Keratinocyte (primary cell): ENCODE data around the gene SMARCA4. TPM values are rescaled to one million over a fixed set of nuclear protein-coding genes. Genes with fewer than 3 reads are reported as not detected.

Experiments
- DNase-seq: peaks from one replicate; pipeline ENCODE4 v3.0.0-alpha.2; 2011; ENCODE audit warnings: low read depth, missing footprints, low spot score
- FAIRE-seq: peaks from 2 replicates; lab custom pipeline; 2011; peaks lifted over from hg19 to GRCh38; lab: Jason Lieb, UNC
- H2AFZ ChIP-seq: 2 replicates; pipeline ENCODE4 v1.6.0; 2012; ENCODE audit warnings: low read length, control low read depth, inconsistent platforms; ENCODE audit not compliant: control insufficient read depth
- H3K27ac ChIP-seq: 2 replicates; pipeline ENCODE4 v1.5.1; 2011; ENCODE audit warnings: low read length; ENCODE audit not compliant: control insufficient read depth, insufficient read depth
- H3K27me3 ChIP-seq: 3 replicates; pipeline ENCODE4 v1.6.0; 2011; ENCODE audit warnings: low read length; ENCODE audit not compliant: control insufficient read depth, insufficient read depth; ENCODE audit errors: extremely low read depth
- H3K36me3 ChIP-seq, 2 experiments: 2 replicates in 1 of 2; 3 replicates in 1 of 2; pipeline ENCODE4 v1.5.1; 2011; ENCODE audit warnings: low read length in 2 of 2, mild to moderate bottlenecking in 1 of 2; ENCODE audit not compliant: control insufficient read depth in 2 of 2, insufficient read depth in 2 of 2; ENCODE audit errors: extremely low read depth in 1 of 2
- H3K4me1 ChIP-seq: 3 replicates; pipeline ENCODE4 v1.5.1; 2011; ENCODE audit warnings: low read length; ENCODE audit not compliant: control insufficient read depth, insufficient read depth; ENCODE audit errors: extremely low read depth
- H3K4me2 ChIP-seq: 3 replicates; pipeline ENCODE4 v1.6.0; 2011; ENCODE audit warnings: low read depth, low read length; ENCODE audit not compliant: control insufficient read depth, insufficient read depth; ENCODE audit errors: extremely low read depth
- H3K4me3 ChIP-seq, 3 experiments: fragments of 200-600 bp in 1 of 3; sonication (generic) in 1 of 3; 2 replicates in 2 of 3; 3 replicates in 1 of 3; pipeline ENCODE4 v1.5.1; 2011 to 2016; ENCODE audit warnings: low read length in 3 of 3, mild to moderate bottlenecking in 3 of 3, control low read depth in 2 of 3, inconsistent platforms in 1 of 3, low read depth in 1 of 3, mixed read lengths in 1 of 3, mixed run types in 1 of 3, moderate library complexity in 1 of 3; ENCODE audit not compliant: control insufficient read depth in 2 of 3, insufficient read depth in 2 of 3; ENCODE audit errors: extremely low read depth in 1 of 3
- H3K79me2 ChIP-seq: 2 replicates; pipeline ENCODE4 v1.6.0; 2012; ENCODE audit warnings: low read length; ENCODE audit not compliant: control insufficient read depth, insufficient read depth
- H3K9ac ChIP-seq: 3 replicates; pipeline ENCODE4 v1.6.0; 2011; ENCODE audit warnings: low read length; ENCODE audit not compliant: control insufficient read depth, insufficient read depth; ENCODE audit errors: extremely low read depth
- H3K9me1 ChIP-seq: 3 replicates; pipeline ENCODE4 v1.6.0; 2011; ENCODE audit warnings: low read length; ENCODE audit not compliant: control insufficient read depth, insufficient read depth; ENCODE audit errors: extremely low read depth
- H3K9me3 ChIP-seq: 2 replicates; pipeline ENCODE4 v1.5.1; 2012; ENCODE audit warnings: low read depth, low read length; ENCODE audit not compliant: control insufficient read depth
- H4K20me1 ChIP-seq: 3 replicates; pipeline ENCODE4 v1.6.0; 2011; ENCODE audit warnings: low read length; ENCODE audit not compliant: control insufficient read depth, insufficient read depth; ENCODE audit errors: extremely low read depth
- EZH2 ChIP-seq: IDR thresholded peaks from one replicate; pipeline ENCODE4 v1.6.1; 2012; ENCODE audit warnings: inconsistent platforms, mild to moderate bottlenecking, low read length, moderate library complexity
- dilution Hi-C: fragments of 300-500 bp; cut with MboI; formaldehyde crosslinking; loops from one replicate; pipeline ENCODE4 v1.7.0; 2020; ENCODE audit warnings: low sequenced_read_pairs; ENCODE audit not compliant: extremely low pct_ligation_motif_present
- polyA plus RNA-seq, 5 experiments: library from polyadenylated mRNA; depleted of rRNA in 3 of 5; stranded (reverse) in 3 of 5; stranded (forward) in 1 of 5; unstranded in 1 of 5; fragments of >200 nt; gene quantifications; 1 replicate in 1 of 5; 2 replicates in 3 of 5; 3 replicates in 1 of 5; pipeline versions ENCODE4 v1.2.1 to v1.2.3, GENCODE V29; 2011 to 2012; ENCODE audit warnings: missing spikeins in 2 of 5, low read depth in 1 of 5, low replicate concordance in 1 of 5
- TF ChIP-seq, protein P1 (sequence below), 3 experiments: IDR thresholded peaks in 1 of 3; conservative IDR thresholded peaks in 1 of 3; optimal IDR thresholded peaks in 1 of 3; 2 replicates in 2 of 3; 3 replicates in 1 of 3; pipeline versions ENCODE3 to v1.5.1; 2011; ENCODE audit warnings: low read length in 3 of 3, mild to moderate bottlenecking in 3 of 3, moderate library complexity in 2 of 3, control low read depth in 1 of 3, inconsistent platforms in 1 of 3; ENCODE audit not compliant: insufficient read depth in 2 of 3; ENCODE audit errors: extremely low read depth in 1 of 3

Gene SMARCA4
- polyA plus RNA-seq, 1 donor (not counting 4 experiments of a cell fraction or from before 2014, with no cell fraction given), result 33.1 TPM

DNA sequence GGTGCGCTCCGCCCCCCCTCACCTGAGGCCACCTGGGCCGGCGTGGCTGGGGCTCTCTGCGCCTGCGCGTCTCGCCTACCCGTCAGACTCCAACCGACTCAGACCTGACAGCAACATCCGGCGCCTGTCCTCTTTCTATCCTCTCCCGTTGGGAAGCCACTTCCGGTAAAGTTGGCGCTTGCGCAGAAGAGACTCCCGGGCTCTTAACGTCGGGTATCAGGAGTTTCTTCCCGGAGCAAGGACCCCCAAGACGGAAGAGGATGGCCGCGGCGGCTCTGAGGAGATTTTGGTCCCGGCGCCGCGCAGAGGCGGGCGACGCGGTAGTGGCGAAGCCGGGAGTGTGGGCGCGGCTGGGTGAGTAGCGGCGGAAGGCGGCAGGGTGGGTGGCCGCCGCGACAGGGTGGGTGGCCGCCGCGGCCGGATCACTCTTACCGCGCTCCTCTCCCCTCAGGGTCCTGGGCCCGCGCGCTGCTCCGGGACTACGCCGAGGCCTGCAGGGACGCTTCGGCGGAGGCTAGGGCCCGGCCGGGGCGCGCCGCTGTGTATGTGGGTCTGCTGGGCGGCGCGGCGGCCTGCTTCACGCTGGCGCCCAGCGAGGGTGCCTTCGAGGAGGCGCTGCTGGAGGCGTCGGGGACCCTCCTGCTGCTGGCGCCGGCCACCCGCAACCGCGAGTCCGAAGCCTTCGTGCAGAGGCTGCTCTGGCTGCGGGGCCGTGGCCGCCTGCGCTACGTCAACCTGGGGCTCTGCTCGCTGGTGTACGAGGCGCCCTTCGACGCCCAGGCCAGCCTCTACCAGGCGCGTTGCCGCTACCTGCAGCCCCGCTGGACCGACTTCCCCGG is 32.0 kb upstream of the SMARCA4 start, which contains the start of the genes TIMM29 and YIPF2:
TSS of gene TIMM29 (plus strand) at position 249 of the 839 bp plus-strand sequence. CDS start at position 261, 12 bp downstream.
TSS of gene YIPF2 (minus strand) at position 77 of the 839 bp plus-strand sequence. CDS start 229 bp downstream, outside the sequence.
- Histone ChIP-seq H3K9me3 (no peaks in the 10 kb centered on the region), H3K4me3 (peak within 1 kb of the TSS; percentile 92 to 97 (median 94)), H3K9ac (peak within 1 kb of the TSS; percentile 86), H3K9me1 (no peaks in the 10 kb centered on the region), H3K4me2 (peak within 1 kb of the TSS; percentile 98), H3K27me3 (no peaks in the 10 kb centered on the region), H3K36me3 (peaks cover 12 to 14% of the 10 kb centered on the region in 2 experiments), H3K79me2 (peaks cover 43% of the 10 kb centered on the region), H3K27ac (peak within 1 kb of the TSS; percentile 58), H4K20me1 (peaks cover 5% of the 10 kb centered on the region), H3K4me1 (peaks cover 17% of the 10 kb centered on the region), H2AFZ (peak within 1 kb of the TSS; percentile 68)
- FAIRE-seq (peak; percentile 51), DNase-seq (peak; percentile 96)
- dilution Hi-C loops, result no loop called here
- no peak for TF ChIP-seq EZH2
- TF ChIP-seq, protein P1, sequence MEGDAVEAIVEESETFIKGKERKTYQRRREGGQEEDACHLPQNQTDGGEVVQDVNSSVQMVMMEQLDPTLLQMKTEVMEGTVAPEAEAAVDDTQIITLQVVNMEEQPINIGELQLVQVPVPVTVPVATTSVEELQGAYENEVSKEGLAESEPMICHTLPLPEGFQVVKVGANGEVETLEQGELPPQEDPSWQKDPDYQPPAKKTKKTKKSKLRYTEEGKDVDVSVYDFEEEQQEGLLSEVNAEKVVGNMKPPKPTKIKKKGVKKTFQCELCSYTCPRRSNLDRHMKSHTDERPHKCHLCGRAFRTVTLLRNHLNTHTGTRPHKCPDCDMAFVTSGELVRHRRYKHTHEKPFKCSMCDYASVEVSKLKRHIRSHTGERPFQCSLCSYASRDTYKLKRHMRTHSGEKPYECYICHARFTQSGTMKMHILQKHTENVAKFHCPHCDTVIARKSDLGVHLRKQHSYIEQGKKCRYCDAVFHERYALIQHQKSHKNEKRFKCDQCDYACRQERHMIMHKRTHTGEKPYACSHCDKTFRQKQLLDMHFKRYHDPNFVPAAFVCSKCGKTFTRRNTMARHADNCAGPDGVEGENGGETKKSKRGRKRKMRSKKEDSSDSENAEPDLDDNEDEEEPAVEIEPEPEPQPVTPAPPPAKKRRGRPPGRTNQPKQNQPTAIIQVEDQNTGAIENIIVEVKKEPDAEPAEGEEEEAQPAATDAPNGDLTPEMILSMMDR (optimal IDR thresholded peaks at IDR 0.05 in 1 of 3, IDR thresholded peaks at IDR 0.05 in 1 of 3, conservative IDR thresholded peaks at IDR 0.05 in 1 of 3; ENCODE audit: extremely low read depth in 1 of 3, insufficient read depth in 2 of 3, low read length in 3 of 3), result no peak

DNA sequence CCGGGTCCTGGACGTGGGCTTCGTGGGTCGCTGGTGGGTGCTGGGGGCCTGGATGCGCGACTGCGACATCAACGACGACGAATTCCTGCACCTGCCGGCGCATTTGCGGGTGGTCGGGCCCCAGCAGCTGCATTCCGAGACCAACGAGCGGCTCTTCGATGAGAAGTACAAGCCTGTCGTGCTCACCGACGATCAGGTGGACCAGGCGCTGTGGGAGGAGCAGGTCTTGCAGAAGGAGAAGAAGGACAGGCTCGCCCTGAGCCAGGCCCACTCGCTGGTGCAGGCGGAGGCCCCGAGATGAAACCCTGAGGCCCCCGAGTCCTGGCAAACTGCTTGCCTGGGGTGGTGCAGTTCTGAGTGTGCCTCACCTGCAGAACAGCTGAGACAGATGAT is 31.4 kb upstream of the SMARCA4 start:
- H3K4me2 ChIP-seq, result peak overlapping the region; percentile 98
- TF ChIP-seq EZH2, result no peak
- TF ChIP-seq, protein P1 (optimal IDR thresholded peaks at IDR 0.05 in 1 of 3, IDR thresholded peaks at IDR 0.05 in 1 of 3, conservative IDR thresholded peaks at IDR 0.05 in 1 of 3; ENCODE audit: extremely low read depth in 1 of 3, insufficient read depth in 2 of 3, low read length in 3 of 3), result no peak
- H3K36me3 ChIP-seq, result peaks cover 7 to 10% of the 10 kb centered on the region in 2 experiments
- peak overlapping the region; percentile 43 for H2AFZ ChIP-seq
- H3K9me1 ChIP-seq, result no peaks in the 10 kb centered on the region
- H3K9ac ChIP-seq, result peak overlapping the region; percentile 86
- no peaks in the 10 kb centered on the region for H3K9me3 ChIP-seq
- peaks cover 5% of the 10 kb centered on the region for H4K20me1 ChIP-seq
- H3K27me3 ChIP-seq, result no peaks in the 10 kb centered on the region
- DNase-seq, result no peak
- H3K79me2 ChIP-seq, result peaks cover 43% of the 10 kb centered on the region
- no peak overlapping the region for H3K27ac ChIP-seq
- dilution Hi-C loops, result no loop called here
- FAIRE-seq, result no peak
- H3K4me1 ChIP-seq, result peaks cover 17% of the 10 kb centered on the region
- peak overlapping the region; percentile 92 to 97 (median 94) for H3K4me3 ChIP-seq
